Endothelial cell of umbilical vein (primary cell): ENCODE results near the gene CITED2. TPM values are rescaled to one million over a fixed set of nuclear protein-coding genes. Genes with fewer than 3 reads are reported as not detected.

Experiments used
- BruUV-seq: library from RNA; stranded (reverse); fragments of 400-500 nt; replicated peaks from 2 replicates; lab custom pipeline; 2021; lab: Mats Ljungman, UMichigan
- CTCF ChIA-PET: fragments of 300-600, 350-600 bp; sonication (Branson Sonifier 250); formaldehyde crosslinking; loops from one replicate; lab custom pipeline; 2021; ENCODE audit warnings: antibody characterized with exemption, inconsistent platforms; lab: Charles Lee
- POLR2A ChIA-PET: fragments of 300-600, 350-600 bp; sonication (Branson Sonifier 250); formaldehyde crosslinking; loops from one replicate; lab custom pipeline; 2021; ENCODE audit warnings: antibody characterized with exemption, inconsistent platforms; lab: Charles Lee
- DNase-seq: peaks from one replicate; pipeline ENCODE4 v3.0.0-alpha.2; 2011; ENCODE audit warnings: low read depth, low spot score
- FAIRE-seq: peaks from 2 replicates; lab custom pipeline; 2011; peaks lifted over from hg19 to GRCh38; lab: Jason Lieb, UNC
- H2AFZ ChIP-seq: 2 replicates; pipeline ENCODE4 v1.6.0; 2012; ENCODE audit warnings: low read depth, low read length, control low read depth, inconsistent platforms
- H3K27ac ChIP-seq: 2 replicates; pipeline ENCODE4 v1.5.1; 2011; ENCODE audit warnings: low read depth, mild to moderate bottlenecking, control low read depth, low read length, moderate library complexity; ENCODE audit not compliant: insufficient read depth
- H3K27me3 ChIP-seq, 2 experiments: 2 replicates each; pipeline versions ENCODE4 v1.6.0 to v1.6.1; 2011; ENCODE audit warnings: low read length in 2 of 2, mixed read lengths in 1 of 2; ENCODE audit not compliant: control insufficient read depth in 2 of 2, insufficient read depth in 2 of 2
- H3K36me3 ChIP-seq, 2 experiments: 2 replicates in 1 of 2; 3 replicates in 1 of 2; pipeline ENCODE4 v1.5.1; 2011; ENCODE audit warnings: low read length in 2 of 2, mild to moderate bottlenecking in 1 of 2, moderate library complexity in 1 of 2; ENCODE audit not compliant: control insufficient read depth in 2 of 2, insufficient read depth in 2 of 2; ENCODE audit errors: extremely low read depth in 1 of 2
- H3K4me1 ChIP-seq: 3 replicates; pipeline ENCODE4 v1.5.1; 2011; ENCODE audit warnings: mild to moderate bottlenecking, low read length; ENCODE audit not compliant: control insufficient read depth, insufficient read depth; ENCODE audit errors: extremely low read depth
- H3K4me2 ChIP-seq: 2 replicates; pipeline ENCODE4 v1.6.1; 2011; ENCODE audit warnings: low read length, control low read depth, mixed read lengths; ENCODE audit not compliant: insufficient read depth
- H3K4me3 ChIP-seq, 3 experiments: fragments of 200-600 bp in 1 of 3; sonication (generic), shearing (Covaris generic) in 1 of 3; replicated peaks in 1 of 3; 2 replicates each; pipeline ENCODE4 v1.5.1; 2011 to 2016; ENCODE audit warnings: control low read depth in 3 of 3, low read length in 3 of 3, mild to moderate bottlenecking in 2 of 3, inconsistent platforms in 1 of 3, low read depth in 1 of 3, moderate library complexity in 1 of 3; ENCODE audit not compliant: insufficient read depth in 1 of 3
- H3K79me2 ChIP-seq: 2 replicates; pipeline ENCODE4 v1.6.0; 2012; ENCODE audit warnings: low read length, inconsistent platforms; ENCODE audit not compliant: control insufficient read depth, insufficient read depth
- H3K9ac ChIP-seq: replicated peaks from 2 replicates; pipeline ENCODE3; 2011; ENCODE audit warnings: low read length, control low read depth; ENCODE audit not compliant: insufficient read depth; ENCODE audit errors: extremely low read depth
- H3K9me1 ChIP-seq: replicated peaks from 3 replicates; pipeline ENCODE4 v1.6.0; 2011; ENCODE audit warnings: mild to moderate bottlenecking, low read length; ENCODE audit not compliant: control insufficient read depth, insufficient read depth; ENCODE audit errors: extremely low read depth
- H3K9me3 ChIP-seq: replicated peaks from 2 replicates; pipeline ENCODE4 v1.5.1; 2012; ENCODE audit warnings: low read length, inconsistent platforms; ENCODE audit not compliant: control insufficient read depth, insufficient read depth
- H4K20me1 ChIP-seq: replicated peaks from 2 replicates; pipeline ENCODE3; 2011; ENCODE audit warnings: mild to moderate bottlenecking, low read length; ENCODE audit not compliant: control insufficient read depth, insufficient read depth; ENCODE audit errors: extremely low read depth
- CTCF ChIP-seq, 2 donors: IDR thresholded peaks; 1 replicate in 1 of 2; 2 replicates in 1 of 2; pipeline ENCODE4 v1.5.1; 2011; ENCODE audit warnings: low read length in 2 of 2, mild to moderate bottlenecking in 2 of 2, moderate library complexity in 2 of 2, control low read depth in 1 of 2, inconsistent platforms in 1 of 2, low read depth in 1 of 2; ENCODE audit not compliant: insufficient read depth in 1 of 2; ENCODE audit errors: extremely low read depth in 1 of 2
- EZH2 ChIP-seq: IDR thresholded peaks from 2 replicates; pipeline ENCODE4 v1.6.1; 2012; ENCODE audit warnings: borderline replicate concordance, low read depth, mild to moderate bottlenecking, moderate library complexity, low read length, inconsistent platforms; ENCODE audit not compliant: severe bottlenecking
- FOS ChIP-seq: IDR thresholded peaks from 2 replicates; pipeline ENCODE4 v1.6.1; 2011; ENCODE audit warnings: mild to moderate bottlenecking, low read length, moderate library complexity, borderline replicate concordance; ENCODE audit not compliant: insufficient read depth
- GATA2 ChIP-seq: IDR thresholded peaks from 2 replicates; pipeline ENCODE4 v1.7.0; 2011; ENCODE audit warnings: low read depth, mild to moderate bottlenecking, moderate library complexity, mixed read lengths, low read length; ENCODE audit not compliant: insufficient read length, insufficient read depth
- JUN ChIP-seq: IDR thresholded peaks from 2 replicates; pipeline ENCODE4 v1.6.1; 2011; ENCODE audit warnings: borderline replicate concordance, low read depth; ENCODE audit not compliant: insufficient read length, insufficient read depth
- MAX ChIP-seq: IDR thresholded peaks from 2 replicates; pipeline ENCODE4 v1.6.1; 2011; ENCODE audit not compliant: insufficient read depth, insufficient read length
- MYC ChIP-seq: IDR thresholded peaks from one replicate; pipeline ENCODE4 v1.6.1; 2011; ENCODE audit warnings: mild to moderate bottlenecking, low read depth, low read length
- POLR2A ChIP-seq: IDR thresholded peaks from 2 replicates; pipeline ENCODE4 v1.6.1; 2012; ENCODE audit warnings: low read depth, mild to moderate bottlenecking, control low read depth, low read length
- POLR2AphosphoS5 ChIP-seq: IDR thresholded peaks from 2 replicates; pipeline ENCODE4 v1.6.1; 2012; ENCODE audit warnings: low read depth, mild to moderate bottlenecking, control low read depth, low read length, moderate library complexity; ENCODE audit not compliant: insufficient read depth
- dilution Hi-C: fragments of 300-500 bp; cut with MboI; formaldehyde crosslinking; loops from one replicate; pipeline ENCODE4 v1.15.0; 2019; ENCODE audit warnings: low sequenced_read_pairs; ENCODE audit not compliant: extremely low pct_ligation_motif_present
- intact Hi-C: fragments of 100-400 bp; cut with micrococcal nuclease; formaldehyde crosslinking; loops from one replicate; pipeline ENCODE4 v1.10.0; 2022
- polyA plus RNA-seq, 4 experiments: library from polyadenylated mRNA; depleted of rRNA in 3 of 4; stranded (reverse) in 3 of 4; unstranded in 1 of 4; fragments of >200 nt; gene quantifications; 2 replicates each; pipeline versions ENCODE4 v1.2.1 to v1.2.3, GENCODE V29; 2011 to 2012; ENCODE audit warnings: missing spikeins in 1 of 4
- total RNA-seq: library from RNA; stranded (reverse); gene quantifications from 2 replicates; pipeline ENCODE4 v1.2.3, GENCODE V29; 2021

The CITED2 gene
- total and polyA plus RNA-seq, 2 donors (not counting 3 experiments of a cell fraction or from before 2014, with no cell fraction given): 81.1 to 85.7 TPM

- FAIRE-seq (peak; percentile 26), DNase-seq (no peak)
- intact Hi-C loops: no loop called here
- no peak overlapping the region for H3K4me2 ChIP-seq
- dilution Hi-C loops: no loop called here
- H3K9ac ChIP-seq: no peak overlapping the region
- H3K27ac ChIP-seq: no peak overlapping the region
- no peaks in the 10 kb centered on the region for H3K27me3 ChIP-seq
- H3K4me1 ChIP-seq: peaks cover 6% of the 10 kb centered on the region
- no peaks in the 10 kb centered on the region for H3K36me3 ChIP-seq
- no peak overlapping the region for H3K4me3 ChIP-seq
- CTCF ChIA-PET: no interaction called here
- H3K79me2 ChIP-seq: no peaks in the 10 kb centered on the region
- TF ChIP-seq MAX (no peak), CTCF (IDR thresholded peaks at IDR 0.05; ENCODE audit: extremely low read depth in 1 of 2, insufficient read depth in 1 of 2, low read depth in 1 of 2, low read length in 2 of 2) (no peak), JUN (no peak), MYC (no peak)
- H3K9me3 ChIP-seq: no peaks in the 10 kb centered on the region
- H2AFZ ChIP-seq: no peak overlapping the region
- H3K9me1 ChIP-seq: no peaks in the 10 kb centered on the region
- no peaks in the 10 kb centered on the region for H4K20me1 ChIP-seq
- POLR2A ChIA-PET: no interaction called here
- BruUV-seq: no TSS peak
These were observed 49.3 kb downstream of the CITED2 start for GRCh38 chr6:139325125-139325524.

GRCh38 chr6:139324301-139324555 lies 50.2 kb downstream of the CITED2 start:
- H3K4me1 ChIP-seq: peaks cover 6% of the 10 kb centered on the region
- TF ChIP-seq EZH2 (no peak), POLR2AphosphoS5 (no peak), GATA2 (no peak), MYC (no peak), MAX (no peak), JUN (no peak), CTCF (IDR thresholded peaks at IDR 0.05; ENCODE audit: extremely low read depth in 1 of 2, insufficient read depth in 1 of 2, low read depth in 1 of 2, low read length in 2 of 2) (no peak), FOS (no peak), POLR2A (no peak)
- H2AFZ ChIP-seq: no peak overlapping the region
- intact Hi-C loops (no loop called here), dilution Hi-C loops (no loop called here)
- peak overlapping the region; percentile 28 for H3K4me2 ChIP-seq
- H3K36me3 ChIP-seq: no peaks in the 10 kb centered on the region
- ChIA-PET POLR2A (no interaction called here), CTCF (interaction anchor here (0.9 to 1.3 kb wide), 2 partner anchors 34 to 40 kb away, joined by 3 to 6 read pairs; no protein-coding TSS in a partner anchor)
- FAIRE-seq (no peak), DNase-seq (no peak)
- no peaks in the 10 kb centered on the region for H4K20me1 ChIP-seq
- H3K9me1 ChIP-seq: no peaks in the 10 kb centered on the region
- BruUV-seq: no TSS peak
- H3K9ac ChIP-seq: no peak overlapping the region
- no peaks in the 10 kb centered on the region for H3K9me3 ChIP-seq
- H3K27me3 ChIP-seq: no peaks in the 10 kb centered on the region
- no peak overlapping the region for H3K4me3 ChIP-seq
- peak overlapping the region; percentile 71 for H3K27ac ChIP-seq
- H3K79me2 ChIP-seq: no peaks in the 10 kb centered on the region
